Activated naive CD8-positive, alpha-beta T cell treated with anti-CD3 and anti-CD28 coated beads for 36 hours (primary cell): ENCODE measurements around the gene LMAN2. TPM values are rescaled to one million over a fixed set of nuclear protein-coding genes. Genes with fewer than 3 reads are reported as not detected.
"Not testable (repeated sequence)": the region's sequence is repeated elsewhere in the genome, so short reads cannot be mapped to it uniquely, and the experiment has no call there.

Experiments
- DNase-seq: peaks from one replicate; pipeline ENCODE4 v3.0.0; 2021
- H3K27ac Mint-ChIP-seq: one replicate; pipeline ENCODE4 v1.8.0; 2022; ENCODE audit warnings: mild to moderate bottlenecking, moderate library complexity, mixed read lengths
- H3K27me3 Mint-ChIP-seq: one replicate; pipeline ENCODE4 v1.8.0; 2022; ENCODE audit warnings: mild to moderate bottlenecking, mixed read lengths
- H3K36me3 Mint-ChIP-seq: one replicate; pipeline ENCODE4 v1.8.0; 2021; ENCODE audit warnings: mild to moderate bottlenecking, mixed read lengths
- H3K4me1 Mint-ChIP-seq: one replicate; pipeline ENCODE4 v1.8.0; 2021; ENCODE audit warnings: mixed read lengths
- H3K4me3 Mint-ChIP-seq: one replicate; pipeline ENCODE4 v1.8.0; 2022; ENCODE audit warnings: mild to moderate bottlenecking, moderate library complexity, mixed read lengths
- H3K9me3 Mint-ChIP-seq: one replicate; pipeline ENCODE4 v1.8.0; 2022; ENCODE audit warnings: mixed read lengths
- total RNA-seq, 2 experiments: library from RNA; stranded (reverse); gene quantifications; one replicate each; pipeline ENCODE4 v1.2.3, GENCODE V29; 2021

Gene LMAN2
- total RNA-seq, 2 experiments from 2014 or later = 91.5 to 92.1 TPM

GRCh38 chr5:177386542-177386941, 35.1 kb upstream of the LMAN2 start:
- no peaks in the 10 kb centered on the region for H3K9me3 Mint-ChIP-seq
- H3K36me3 Mint-ChIP-seq = no peaks in the 10 kb centered on the region
- H3K4me1 Mint-ChIP-seq = peaks cover 41% of the 10 kb centered on the region
- H3K4me3 Mint-ChIP-seq = no peak overlapping the region
- no peak overlapping the region for H3K27ac Mint-ChIP-seq
- no peaks in the 10 kb centered on the region for H3K27me3 Mint-ChIP-seq
- no peak for DNase-seq

DNA sequence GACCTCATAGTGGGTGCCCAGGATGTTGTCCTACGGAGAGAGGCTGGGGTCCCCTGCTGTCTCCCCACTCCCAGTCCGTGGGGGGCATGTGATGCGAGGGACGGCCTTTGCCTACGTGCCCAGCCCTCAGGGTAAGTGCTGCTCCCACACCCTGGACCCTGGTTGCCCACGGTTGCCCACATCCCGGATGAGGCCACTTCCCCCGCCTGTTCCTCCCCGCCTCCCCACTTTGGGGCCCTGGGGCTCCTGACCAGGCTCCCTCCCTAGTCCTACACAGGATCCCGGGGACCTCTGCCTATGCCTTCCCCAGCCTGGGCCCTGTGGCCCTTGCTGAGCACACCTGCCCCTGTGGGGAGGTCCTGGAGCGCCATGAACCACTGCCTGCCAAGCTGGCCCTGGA, 34.3 kb upstream of the LMAN2 start:
- Mint-ChIP-seq H3K4me3 (no peak overlapping the region), H3K27ac (no peak overlapping the region), H3K4me1 (peaks cover 37% of the 10 kb centered on the region), H3K27me3 (no peaks in the 10 kb centered on the region), H3K36me3 (no peaks in the 10 kb centered on the region), H3K9me3 (no peaks in the 10 kb centered on the region)
- DNase-seq = no peak

DNA sequence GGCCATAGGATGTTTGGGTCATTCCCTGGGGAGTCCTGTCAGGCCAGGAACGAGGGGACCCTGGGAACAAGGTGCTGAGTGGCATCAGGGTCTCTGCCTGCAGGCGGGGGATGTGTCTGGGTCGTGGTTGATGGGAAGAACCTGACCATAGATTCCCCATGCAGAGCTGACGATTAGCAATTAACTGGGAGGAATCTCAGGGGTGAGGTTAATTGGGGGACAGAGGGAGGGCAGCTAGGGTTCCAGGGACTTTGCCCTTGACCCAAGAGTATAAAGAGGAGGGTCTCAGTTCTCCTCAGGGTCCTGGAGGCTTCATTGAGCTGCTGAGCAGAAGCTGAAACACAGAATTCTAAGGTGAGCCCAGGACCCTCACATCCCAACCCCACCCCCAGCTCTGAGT, 32.7 kb upstream of the LMAN2 start, which contains the start of gene SLC34A1:
Gene SLC34A1, plus strand, starts transcription at position 301 of the 400 bp plus-strand sequence. CDS start 1,308 bp downstream, outside the sequence.
- Mint-ChIP-seq H3K27ac (no peak within 1 kb of the TSS), H3K4me1 (peaks cover 32% of the 10 kb centered on the region), H3K4me3 (no peak within 1 kb of the TSS), H3K9me3 (no peaks in the 10 kb centered on the region), H3K27me3 (no peaks in the 10 kb centered on the region), H3K36me3 (no peaks in the 10 kb centered on the region)
- no peak for DNase-seq

- Mint-ChIP-seq H3K4me1 (peaks cover 27% of the 10 kb centered on the region), H3K9me3 (no peaks in the 10 kb centered on the region), H3K27ac (no peak overlapping the region), H3K4me3 (no peak overlapping the region), H3K36me3 (no peaks in the 10 kb centered on the region), H3K27me3 (no peaks in the 10 kb centered on the region)
- DNase-seq = no peak
Measured at GRCh38 chr5:177383181-177383580, 31.7 kb upstream of the LMAN2 start.

GRCh38 chr5:177382423-177383029, 31.1 kb upstream of the LMAN2 start:
- DNase-seq = peak; percentile 33
- Mint-ChIP-seq H3K4me3 (no peak overlapping the region), H3K9me3 (no peaks in the 10 kb centered on the region), H3K27me3 (no peaks in the 10 kb centered on the region), H3K4me1 (peaks cover 27% of the 10 kb centered on the region), H3K27ac (no peak overlapping the region), H3K36me3 (no peaks in the 10 kb centered on the region)

DNA sequence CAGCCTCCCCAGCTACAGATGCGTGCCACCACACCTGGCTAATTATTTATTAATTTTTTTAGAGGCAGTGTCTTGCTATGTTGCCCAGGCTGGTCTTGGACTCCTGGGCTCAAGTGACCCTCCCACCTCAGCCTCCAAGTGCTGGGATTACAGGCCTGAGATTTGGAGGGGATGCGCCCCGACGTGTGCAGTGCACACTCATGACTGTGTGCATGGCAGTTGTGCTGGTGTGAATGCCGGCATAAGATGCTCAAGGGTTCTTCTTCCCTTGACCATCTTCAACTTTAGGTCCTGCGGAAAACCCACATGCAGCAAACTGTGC, 29.3 kb upstream of the LMAN2 start:
- H3K4me1 Mint-ChIP-seq = peaks cover 29% of the 10 kb centered on the region
- DNase-seq = no peak
- no peaks in the 10 kb centered on the region for H3K9me3 Mint-ChIP-seq
- H3K4me3 Mint-ChIP-seq = no peak overlapping the region
- no peak overlapping the region for H3K27ac Mint-ChIP-seq
- no peaks in the 10 kb centered on the region for H3K36me3 Mint-ChIP-seq
- no peaks in the 10 kb centered on the region for H3K27me3 Mint-ChIP-seq

- H3K36me3 Mint-ChIP-seq = no peaks in the 10 kb centered on the region
- no peaks in the 10 kb centered on the region for H3K27me3 Mint-ChIP-seq
- no peak for DNase-seq
- no peak overlapping the region for H3K4me3 Mint-ChIP-seq
- H3K9me3 Mint-ChIP-seq = no peaks in the 10 kb centered on the region
- H3K4me1 Mint-ChIP-seq = peaks cover 30% of the 10 kb centered on the region
- no peak overlapping the region for H3K27ac Mint-ChIP-seq
Measured at GRCh38 chr5:177378884-177379883, 27.7 kb upstream of the LMAN2 start.

DNA sequence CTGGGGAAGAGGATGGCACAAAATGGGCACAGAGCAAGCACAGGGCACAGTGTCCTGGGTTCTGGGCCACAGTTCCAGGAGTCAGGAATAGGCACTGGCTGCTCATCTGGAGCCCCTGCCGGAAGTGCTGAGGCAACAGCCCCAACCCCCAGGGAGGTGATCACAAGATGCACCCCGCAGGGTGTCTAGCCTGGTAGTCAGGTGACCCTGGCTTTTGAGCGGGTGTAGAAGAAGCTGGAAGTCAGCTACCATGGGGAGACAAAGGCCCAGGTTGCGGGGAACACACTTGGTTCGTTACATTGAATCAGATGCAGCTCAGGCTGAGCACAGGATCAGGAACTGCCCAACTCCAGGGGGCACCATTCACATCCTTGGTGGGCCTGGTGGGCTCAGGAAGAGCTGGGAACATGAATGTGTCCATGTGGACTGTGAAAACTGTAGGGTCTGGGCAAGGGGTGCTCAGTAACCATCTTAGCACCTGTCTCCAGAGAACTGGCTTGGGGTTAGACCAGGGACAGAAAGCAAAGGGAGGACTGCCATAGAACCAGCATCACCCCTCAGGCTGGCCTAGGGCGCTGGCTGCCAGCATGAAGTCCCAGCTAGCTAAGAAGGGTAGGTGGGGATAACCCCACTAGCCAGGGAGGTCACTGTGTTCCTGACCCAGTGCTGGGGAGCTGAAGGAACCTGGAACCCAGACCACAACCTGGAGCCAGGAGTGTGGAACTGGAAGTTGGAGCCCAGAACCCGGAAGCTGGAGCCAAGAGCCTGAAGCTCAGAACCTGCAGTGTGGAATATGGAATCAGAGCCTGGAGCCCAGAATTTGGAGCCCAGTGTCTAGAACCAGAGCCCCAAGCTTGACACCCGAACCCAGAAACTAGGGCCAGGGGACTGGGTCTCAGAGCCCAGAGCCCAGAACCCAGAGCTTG, 26.6 kb upstream of the LMAN2 start:
- H3K9me3 Mint-ChIP-seq = no peaks in the 10 kb centered on the region

GRCh38 chr5:177376107-177376506, 24.6 kb upstream of the LMAN2 start:
- no peaks in the 10 kb centered on the region for H3K9me3 Mint-ChIP-seq
- no peak overlapping the region for H3K4me3 Mint-ChIP-seq
- DNase-seq = no peak
- H3K36me3 Mint-ChIP-seq = peaks cover 4% of the 10 kb centered on the region
- no peaks in the 10 kb centered on the region for H3K27me3 Mint-ChIP-seq
- peaks cover 42% of the 10 kb centered on the region for H3K4me1 Mint-ChIP-seq
- no peak overlapping the region for H3K27ac Mint-ChIP-seq

More for the DNA sequence above, 26.6 kb upstream of the LMAN2 start:
- no peak for DNase-seq
- Mint-ChIP-seq H3K27ac (no peak overlapping the region), H3K36me3 (peaks cover 4% of the 10 kb centered on the region), H3K27me3 (no peaks in the 10 kb centered on the region), H3K4me1 (peaks cover 35% of the 10 kb centered on the region), H3K4me3 (no peak overlapping the region)

GRCh38 chr5:177375516-177375915, 24.0 kb upstream of the LMAN2 start:
- H3K9me3 Mint-ChIP-seq, H3K36me3 Mint-ChIP-seq, H3K4me3 Mint-ChIP-seq, DNase-seq, H3K27me3 Mint-ChIP-seq: not testable (repeated sequence)
- Mint-ChIP-seq H3K27ac (peak overlapping the region; percentile 34), H3K4me1 (peaks cover 42% of the 10 kb centered on the region)

- H3K4me1 Mint-ChIP-seq = peaks cover 41% of the 10 kb centered on the region
Measured at GRCh38 chr5:177374211-177374610, 22.7 kb upstream of the LMAN2 start.

DNA sequence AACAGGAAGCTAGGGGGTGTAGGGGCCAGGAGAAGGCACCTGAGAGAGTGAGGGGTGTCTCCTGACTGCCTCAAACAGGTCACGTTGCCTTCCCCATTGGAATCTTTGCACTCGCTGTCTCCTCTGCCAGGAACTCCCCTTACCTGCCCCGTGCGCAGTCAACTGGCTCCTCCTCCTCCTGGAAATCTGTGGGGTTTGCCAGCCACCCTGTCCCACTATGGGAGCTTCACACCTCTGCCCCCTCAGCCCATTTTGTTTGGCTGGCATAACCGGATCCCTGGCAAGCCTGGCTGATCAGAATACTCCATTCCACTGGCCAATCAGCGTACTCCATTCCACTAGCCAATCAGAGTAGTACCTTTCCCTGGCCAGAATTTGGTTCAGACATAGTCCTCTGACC, 22.3 kb upstream of the LMAN2 start:
- Mint-ChIP-seq H3K9me3 (no peaks in the 10 kb centered on the region), H3K27me3 (no peaks in the 10 kb centered on the region), H3K4me3 (no peak overlapping the region), H3K4me1 (peaks cover 44% of the 10 kb centered on the region), H3K27ac (peak overlapping the region; percentile 48), H3K36me3 (peaks cover 13% of the 10 kb centered on the region)
- DNase-seq = no peak

More at GRCh38 chr5:177374211-177374610, 22.7 kb upstream of the LMAN2 start:
- no peak for DNase-seq
- Mint-ChIP-seq H3K9me3 (no peaks in the 10 kb centered on the region), H3K27ac (peak overlapping the region; percentile 48), H3K4me3 (no peak overlapping the region), H3K36me3 (peaks cover 9% of the 10 kb centered on the region), H3K27me3 (no peaks in the 10 kb centered on the region)

DNA sequence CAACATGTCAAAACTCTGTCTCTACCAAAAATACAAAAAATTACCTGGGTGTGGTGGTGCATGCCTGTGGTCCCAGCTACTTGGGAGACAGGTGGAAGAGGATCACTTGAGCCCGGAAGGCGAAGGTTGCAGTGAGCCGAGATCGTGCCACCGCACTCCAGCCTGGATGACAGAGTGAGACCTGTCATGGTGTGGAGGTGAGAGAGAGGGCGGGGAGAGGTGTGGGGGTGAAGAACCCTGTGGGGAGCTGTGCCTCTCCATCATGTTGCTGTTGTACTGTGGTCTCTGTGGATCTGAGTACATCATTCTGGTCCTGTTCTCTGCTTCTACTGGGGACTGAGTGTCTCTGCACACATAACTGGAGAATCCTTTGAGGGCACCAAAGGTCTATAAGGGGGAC, 21.4 kb upstream of the LMAN2 start:
- H3K27ac Mint-ChIP-seq = peak overlapping the region; percentile 85
- peak overlapping the region; percentile 25 for H3K4me3 Mint-ChIP-seq
- peaks cover 20% of the 10 kb centered on the region for H3K36me3 Mint-ChIP-seq
- DNase-seq = no peak
- H3K9me3 Mint-ChIP-seq = no peaks in the 10 kb centered on the region
- H3K27me3 Mint-ChIP-seq = no peaks in the 10 kb centered on the region
- H3K4me1 Mint-ChIP-seq = peaks cover 50% of the 10 kb centered on the region

DNA sequence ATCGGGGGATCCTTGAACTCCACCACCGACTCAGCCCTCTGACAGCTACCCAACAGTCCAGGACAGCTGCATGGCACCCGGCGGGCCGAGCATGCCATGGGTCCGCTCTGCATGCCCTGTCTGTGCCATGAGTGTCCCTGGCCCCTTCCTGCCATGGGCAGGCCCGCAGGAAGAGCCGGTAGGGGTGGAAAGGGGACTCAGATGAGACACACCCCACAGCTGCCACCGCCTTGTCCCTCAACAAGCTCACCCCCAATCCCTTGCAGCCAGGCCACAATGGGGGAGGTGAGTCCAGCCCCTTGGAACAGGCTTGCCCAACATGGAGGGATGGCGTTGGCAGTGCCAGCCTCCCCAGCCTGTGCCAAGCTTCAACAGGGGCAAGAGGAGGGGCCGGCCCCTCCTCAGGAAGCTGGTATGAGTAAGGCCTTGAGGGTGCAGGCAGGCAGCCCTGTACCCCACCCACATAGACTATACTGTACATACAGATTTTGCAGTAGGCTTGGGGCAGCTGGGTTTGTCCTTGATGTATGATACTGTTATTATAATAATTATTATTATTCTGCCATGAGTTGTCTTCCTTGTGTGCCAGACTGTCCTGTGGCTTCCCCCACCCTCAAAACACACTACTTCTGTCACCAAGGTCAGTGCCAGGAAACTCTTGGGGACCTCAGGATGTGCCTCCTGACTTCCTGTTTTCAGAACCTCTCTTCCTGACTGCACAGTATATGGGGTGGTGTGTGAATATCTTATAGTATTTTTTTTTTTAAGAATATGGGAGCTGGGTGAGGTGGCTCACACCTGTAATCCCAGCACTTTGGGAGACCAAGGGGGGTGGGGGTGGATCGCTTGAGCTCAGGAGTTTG, 20.8 kb upstream of the LMAN2 start:
- DNase-seq = no peak
- Mint-ChIP-seq H3K27me3 (no peaks in the 10 kb centered on the region), H3K9me3 (no peaks in the 10 kb centered on the region), H3K4me3 (peak overlapping the region; percentile 8), H3K36me3 (peaks cover 20% of the 10 kb centered on the region), H3K27ac (peak overlapping the region; percentile 85), H3K4me1 (peaks cover 50% of the 10 kb centered on the region)
